Activated CD4-positive, alpha-beta T cell treated with anti-CD3 and anti-CD28 coated beads, Interleukin-2, amount 50 U/mL, for 48 hours (primary cell): ENCODE measurements around the gene TSPEAR.

ENCODE experiments used
- DNase-seq, 2 experiments: peaks; one replicate each; pipeline ENCODE4 v3.0.0-alpha.2; 2020

Gene TSPEAR

DNA sequence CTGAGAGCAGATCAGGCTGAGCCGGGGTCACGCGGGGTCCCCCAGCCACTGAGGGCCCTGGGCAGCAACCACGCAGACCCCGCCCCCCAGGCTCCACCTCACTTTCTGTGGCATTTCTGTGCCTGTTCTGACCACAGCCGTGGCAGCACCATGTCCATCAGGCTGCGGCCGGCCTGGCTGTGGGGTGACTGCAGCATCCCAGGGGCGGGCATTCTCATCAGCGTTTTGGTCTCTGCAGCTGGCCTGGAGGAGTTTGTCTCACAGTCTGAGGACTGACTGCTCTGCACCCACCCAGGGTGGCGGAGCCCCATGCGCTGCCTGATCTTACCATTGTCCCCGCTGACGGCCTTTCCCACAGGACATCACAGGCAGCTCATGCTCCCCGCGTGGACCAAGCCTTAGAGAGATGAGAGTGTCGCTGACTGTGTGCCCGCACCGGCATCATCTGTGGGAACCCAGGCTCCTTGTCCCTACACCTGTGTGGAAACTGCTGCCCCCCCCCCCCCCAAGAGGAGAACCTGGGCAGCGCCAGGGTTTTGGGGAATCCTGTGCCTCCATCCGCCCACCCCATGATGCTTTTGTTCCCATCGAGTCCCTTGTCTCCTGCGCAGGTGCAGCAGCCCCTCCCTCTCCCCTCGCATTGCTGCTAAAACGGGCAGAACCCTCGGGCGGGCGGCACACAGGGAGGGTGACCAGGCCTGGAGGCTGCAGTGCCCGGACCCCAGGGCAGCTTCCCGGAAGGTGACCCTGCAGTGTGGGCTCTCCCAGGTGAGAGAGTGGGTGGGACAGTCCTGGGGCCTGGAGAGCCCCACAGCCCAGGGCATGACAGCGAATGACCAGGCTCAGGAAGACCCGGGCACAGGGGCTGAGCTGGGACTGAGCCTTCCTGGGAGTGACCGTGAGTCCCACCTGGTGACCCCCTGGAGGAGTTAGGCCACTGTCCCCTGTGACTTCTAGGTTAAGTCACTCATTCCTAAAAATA lies 173.2 kb downstream of the TSPEAR start:
- DNase-seq, result no peak

DNA sequence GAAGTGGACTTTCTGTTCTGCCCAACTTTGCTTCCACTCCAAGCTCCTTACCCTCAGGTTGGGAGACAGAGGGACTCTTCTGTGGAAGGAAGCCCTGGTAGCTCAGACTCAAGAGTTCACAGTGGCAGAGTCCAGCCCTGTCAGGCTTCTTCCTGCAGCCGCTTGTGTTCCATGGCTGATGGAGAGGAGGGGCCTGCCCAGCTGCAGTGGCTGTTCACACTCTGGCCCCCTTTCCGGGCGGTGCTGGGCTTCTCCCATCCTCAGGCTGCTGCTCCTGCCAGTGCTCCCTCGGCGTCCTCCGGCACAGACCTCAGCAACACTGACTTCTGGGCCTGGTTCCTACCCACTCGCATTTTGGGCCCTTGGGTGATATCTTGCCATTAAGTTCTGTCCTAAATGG lies 175.4 kb downstream of the TSPEAR start:
- no peak for DNase-seq

DNA sequence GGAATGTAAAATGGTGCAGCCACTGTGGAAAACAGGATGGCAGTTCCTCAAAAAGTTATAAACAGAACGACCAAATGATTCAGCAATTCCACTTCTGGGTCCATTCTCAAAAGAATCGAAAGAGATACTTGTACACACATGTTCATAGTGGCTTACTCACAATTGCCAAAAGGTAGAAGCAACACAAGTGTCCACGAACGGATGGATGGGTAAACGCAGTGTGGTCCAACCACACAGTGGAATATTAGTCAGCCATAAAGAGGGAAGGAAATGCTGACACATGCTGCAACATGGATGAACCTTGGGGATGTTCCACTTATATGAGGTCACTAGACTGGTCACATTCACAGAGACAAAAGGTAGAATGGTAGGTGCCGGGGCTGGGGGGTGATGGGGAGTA lies 176.7 kb downstream of the TSPEAR start:
- DNase-seq, result no peak

DNA sequence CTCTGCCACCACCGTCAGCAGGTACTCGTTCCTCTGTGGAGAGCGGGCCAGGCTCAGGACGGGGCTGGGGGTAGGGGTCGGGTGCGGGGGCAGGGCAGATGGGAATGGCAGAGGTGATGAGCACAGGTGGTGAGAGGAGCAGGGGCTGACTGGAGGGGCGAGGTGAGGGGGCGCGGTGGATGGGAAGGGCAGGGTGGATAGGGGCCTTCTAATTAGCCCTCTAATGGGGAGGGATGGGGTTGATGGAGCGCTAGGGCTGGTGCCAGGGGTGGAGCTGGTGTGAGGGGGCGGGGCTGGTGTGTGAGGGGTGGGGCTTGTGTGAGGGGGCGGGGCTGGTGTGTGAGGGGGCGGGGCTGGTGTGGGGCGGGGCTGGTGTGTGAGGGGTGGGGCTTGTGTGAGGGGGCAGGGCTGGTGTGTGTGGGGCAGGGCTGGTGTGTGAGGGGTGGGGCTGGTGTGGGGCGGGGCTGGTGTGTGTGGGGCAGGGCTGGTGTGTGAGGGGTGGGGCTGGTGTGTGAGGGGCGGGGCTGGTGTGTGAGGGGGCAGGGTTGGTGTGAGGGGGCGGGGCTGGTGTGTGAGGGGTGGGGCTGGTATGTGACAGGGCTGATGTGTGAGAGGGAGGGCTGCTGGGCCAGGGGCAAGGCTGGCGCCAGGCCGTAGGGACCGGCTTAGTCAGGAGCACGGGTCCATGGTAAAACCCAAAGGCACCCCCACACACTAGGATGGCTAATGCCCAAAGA lies 177.3 kb downstream of the TSPEAR start:
- no peak for DNase-seq

DNA sequence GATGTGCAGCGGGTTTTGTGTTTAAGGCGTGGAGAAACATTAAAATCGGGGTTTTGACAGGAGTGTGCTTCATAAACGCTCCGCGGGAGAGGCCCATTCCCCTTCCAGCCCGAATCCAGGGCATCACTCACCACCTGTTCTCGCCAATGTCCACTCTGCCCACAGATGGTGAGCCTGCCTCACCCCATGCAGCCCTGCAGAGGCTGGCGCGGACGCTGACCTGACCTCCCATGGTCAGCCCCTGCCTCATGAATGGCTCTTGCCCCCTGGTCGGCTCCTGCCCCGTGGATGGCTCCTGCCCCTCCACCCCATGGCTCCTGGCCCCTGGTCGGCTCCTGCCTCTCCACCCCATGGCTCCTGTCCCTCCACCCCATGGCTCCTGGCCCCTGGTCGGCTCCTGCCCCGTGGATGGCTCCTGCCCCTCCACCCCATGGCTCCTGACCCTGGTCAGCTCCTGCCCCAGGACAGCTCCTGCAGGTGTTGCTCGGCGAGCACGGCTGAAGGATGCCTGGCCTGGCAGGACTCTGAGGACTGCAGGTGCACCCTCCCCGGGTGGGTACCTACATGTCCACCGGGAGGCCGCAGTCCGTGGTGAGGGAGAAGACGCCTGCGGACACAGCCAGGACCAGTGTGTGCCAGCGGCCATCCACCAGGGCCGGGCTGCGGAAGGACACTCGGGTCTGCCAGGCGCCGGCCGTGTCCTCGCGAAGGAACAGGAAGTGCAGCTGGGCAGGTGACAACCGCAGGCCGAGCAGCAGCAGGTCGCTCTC lies 178.1 kb downstream of the TSPEAR start:
- DNase-seq, result no peak

DNA sequence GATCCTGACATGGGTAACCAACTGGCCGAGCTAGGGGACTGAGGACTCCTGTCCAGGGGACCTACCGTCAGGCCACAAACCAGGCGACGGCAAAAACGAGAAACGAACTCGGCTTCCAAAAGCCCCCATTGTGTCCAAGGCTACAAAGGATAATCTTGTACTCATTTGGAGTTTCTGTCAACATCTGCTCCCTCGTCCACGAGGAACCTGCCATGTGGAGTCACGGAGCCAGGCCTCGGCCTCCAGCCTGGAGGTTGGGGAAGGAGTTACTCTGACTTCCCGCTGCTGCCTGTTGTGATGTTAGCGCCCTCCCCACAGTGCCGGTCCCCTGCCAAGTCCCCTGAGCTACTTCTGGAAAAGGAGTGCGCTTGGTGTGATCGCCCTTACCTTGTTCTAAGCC lies 178.7 kb downstream of the TSPEAR start:
- no peak for DNase-seq

DNA sequence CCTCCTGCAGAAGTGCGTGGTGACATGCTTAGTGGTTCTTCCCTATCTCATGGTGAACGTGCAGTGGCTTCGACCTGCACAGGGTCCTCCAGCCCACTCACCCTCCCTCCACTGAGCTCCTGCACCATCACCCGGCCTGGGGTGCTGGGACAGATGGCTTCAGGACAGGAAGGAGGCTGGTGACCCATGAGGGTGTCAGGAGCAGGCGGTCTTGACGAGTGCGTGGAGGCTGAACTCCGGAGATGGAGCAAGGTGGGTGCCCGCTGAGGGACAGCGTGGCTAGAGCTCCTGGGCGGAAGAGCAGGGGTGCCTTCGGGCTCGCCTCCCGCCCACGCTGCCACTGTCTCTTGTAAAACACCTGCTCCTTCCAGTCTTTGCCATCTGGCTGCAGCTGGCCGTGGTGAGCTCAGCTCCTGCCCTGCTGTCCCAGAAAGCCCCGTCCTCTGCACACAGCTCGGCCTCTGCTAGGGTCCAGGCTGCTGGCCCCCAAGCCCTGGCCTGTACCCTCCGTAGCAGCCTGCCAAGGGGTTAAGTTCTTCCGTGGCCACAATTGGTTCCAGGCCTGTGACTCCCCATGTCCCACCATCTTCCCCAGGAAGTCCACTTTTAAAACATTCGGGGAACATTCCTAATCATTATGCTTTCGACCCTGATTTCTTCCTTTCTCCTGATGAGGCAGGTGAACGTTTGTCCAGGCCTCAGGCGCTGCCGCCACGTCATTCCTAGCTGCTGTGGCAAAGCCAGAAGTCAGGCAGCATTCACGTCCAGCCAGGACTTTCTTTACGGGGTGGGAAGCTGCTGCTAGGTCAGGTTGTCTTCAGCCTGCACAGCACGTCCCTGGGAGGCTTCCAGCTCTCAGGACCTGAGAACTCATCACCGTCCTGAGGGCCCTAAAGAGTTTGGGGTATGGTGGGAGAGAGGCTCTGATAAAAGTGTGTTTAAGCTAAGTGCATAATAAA lies 179.5 kb downstream of the TSPEAR start:
- no peak for DNase-seq

DNA sequence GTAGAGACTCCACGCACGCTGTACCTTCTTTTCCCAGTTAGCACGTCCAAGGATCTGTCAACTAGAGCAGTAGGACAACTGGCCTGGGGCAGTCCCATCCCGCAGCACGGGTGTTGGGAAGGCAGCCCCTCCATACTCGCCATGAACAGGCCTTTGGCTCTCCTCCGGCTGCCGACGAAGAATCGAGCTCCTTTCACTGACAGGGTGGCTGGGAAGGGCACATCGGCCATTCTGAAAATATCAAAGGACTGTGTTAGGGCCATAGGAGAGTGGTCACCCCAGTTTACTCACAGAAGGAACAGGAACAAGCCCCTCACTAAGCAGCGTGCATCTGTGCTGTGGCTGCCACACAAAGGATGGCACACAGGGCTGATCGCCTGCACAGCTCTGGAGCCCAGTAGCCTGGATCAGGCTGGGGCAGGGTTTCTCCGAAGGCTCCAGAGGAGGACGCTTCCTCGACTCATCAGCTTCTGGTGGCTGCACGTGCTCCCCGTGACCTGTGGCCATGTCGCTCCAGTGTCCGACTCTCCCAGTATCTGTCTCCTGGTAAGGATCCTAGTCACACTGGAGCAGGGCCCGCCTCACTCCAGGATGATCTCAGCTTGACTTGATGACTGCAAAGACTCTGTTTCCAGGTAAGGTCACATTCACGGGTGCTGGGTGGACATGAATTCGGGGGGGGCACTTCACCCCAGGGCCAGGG lies 180.3 kb downstream of the TSPEAR start:
- no peak for DNase-seq

DNA sequence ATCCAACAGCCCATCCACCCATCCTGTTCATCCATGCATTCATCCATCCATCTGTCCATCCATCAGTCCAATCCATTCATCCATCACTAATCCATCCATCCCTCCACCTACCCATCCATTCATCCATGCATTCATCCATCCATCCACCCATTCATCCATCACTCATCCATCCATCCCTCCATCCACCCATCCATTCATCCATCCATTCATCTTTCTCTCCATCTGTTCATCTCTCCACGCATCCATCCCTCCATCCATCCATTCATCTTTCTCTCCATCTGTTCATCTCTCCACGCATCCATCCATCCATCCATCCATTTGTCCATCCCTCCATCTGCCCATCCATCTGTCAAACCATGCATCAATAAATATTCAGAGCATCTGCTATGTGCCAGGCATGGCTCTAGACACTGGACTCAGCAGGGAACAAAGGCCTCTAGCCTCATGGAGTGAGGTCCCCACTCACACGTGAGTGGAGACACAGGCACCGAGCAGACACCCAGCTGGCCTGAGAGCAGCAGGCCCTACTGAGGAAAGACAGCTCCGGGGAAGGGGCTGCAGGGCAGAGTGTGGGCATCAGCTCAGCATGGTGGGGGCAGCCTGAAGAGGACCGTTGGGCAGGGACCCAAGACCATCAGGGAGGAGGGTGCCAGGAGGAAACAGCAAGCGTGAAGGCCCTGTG lies 181.0 kb downstream of the TSPEAR start:
- DNase-seq, result no peak

DNA sequence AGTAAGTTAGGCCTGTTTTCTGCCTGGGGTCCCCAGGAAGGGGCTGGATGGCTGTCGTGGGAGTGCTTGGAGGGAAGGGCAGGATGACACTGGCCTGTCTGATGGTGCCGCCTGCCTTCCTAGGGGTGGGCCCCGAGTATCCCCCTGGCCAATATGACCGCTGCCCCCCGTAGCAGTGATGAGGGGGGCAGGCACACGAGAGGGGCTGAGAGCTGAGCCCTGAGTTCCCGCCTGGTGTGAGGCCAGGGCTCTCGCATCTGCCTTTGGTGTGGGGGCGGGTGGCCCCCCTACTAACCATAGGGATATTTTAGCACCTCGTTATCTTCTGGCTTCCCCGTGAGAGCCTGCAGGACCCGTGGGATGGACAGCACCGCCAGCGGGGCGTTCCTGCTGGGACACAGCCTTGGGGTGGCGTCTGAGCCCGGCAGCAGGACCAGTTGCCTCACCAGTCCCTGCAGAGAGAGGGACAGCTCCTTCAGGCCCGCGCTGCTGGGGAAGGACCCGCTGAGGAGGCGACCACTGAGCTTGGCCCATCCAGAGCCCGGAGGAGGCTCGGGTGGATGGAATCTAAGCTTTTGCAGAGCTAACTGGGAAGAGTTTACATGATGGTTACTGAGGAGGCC lies 181.8 kb downstream of the TSPEAR start:
- no peak for DNase-seq

DNA sequence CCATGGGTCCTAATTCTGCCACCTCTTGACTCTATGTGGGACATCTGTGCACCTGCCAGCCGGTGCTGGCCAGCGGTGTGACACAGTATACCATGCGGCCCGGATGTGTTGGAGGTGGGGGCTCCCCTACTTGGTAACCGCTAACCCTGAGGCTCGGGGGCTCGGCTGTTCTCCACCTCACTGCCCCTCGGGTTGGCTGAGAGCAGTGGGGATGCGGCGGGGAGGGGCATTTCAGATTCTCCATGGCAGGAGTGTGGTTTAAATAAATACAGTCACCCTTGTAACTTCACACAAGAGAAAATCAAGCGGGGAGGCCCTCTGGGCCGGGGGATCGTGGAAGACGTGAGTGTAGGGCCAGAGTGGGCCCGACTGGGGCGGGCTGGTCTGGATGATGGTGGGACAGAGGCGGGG lies 182.4 kb downstream of the TSPEAR start:
- DNase-seq, result no peak

DNA sequence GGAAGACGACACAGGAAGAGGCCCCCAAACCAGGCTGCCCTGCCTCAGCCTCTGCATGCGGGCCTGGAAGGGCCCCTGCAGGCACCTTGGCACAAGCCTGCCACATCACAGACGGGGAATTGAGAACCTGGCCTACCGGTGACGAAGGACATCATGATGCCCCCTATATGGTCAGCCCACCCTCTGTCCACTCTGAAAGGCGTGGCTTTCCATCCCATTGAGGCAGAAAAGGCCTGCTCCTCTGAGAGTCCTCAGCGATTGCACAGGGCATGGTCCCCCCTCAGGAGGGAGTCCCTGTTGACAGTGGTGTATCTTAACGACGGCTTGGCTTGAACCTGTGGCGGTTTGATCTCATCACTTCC lies 182.8 kb downstream of the TSPEAR start:
- no peak for DNase-seq

DNA sequence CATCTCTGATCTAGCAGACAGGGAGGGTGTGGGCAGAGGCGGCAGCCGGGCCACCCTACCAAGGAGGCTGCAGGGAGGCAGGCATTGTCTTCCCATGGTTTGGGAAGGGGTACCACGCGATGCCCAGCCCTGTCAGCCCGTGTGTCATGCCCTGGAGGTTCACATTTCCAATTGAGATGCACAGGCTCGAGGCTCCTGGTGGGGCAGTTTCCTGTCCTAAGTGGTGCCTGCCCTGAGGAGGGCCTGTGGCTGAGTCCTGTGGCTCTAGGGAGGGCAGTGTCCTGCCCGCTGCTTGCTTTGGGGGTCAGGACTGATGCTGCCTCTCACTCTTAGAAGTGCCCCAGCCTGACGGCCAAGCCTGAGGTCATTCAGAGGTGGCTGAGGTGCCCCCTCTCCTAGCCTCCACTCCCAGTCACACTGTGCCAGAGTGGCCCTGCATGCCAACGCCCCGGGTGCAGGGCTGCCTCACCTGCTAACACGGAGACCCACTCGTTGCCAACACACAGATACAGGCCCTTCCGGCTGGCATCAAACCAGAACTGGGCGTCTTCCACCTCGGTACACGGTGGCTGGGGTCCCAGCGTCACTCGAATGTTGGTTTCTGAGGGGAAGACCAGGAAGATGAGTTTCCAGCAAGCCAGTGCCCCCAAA lies 183.3 kb downstream of the TSPEAR start:
- no peak for DNase-seq

DNA sequence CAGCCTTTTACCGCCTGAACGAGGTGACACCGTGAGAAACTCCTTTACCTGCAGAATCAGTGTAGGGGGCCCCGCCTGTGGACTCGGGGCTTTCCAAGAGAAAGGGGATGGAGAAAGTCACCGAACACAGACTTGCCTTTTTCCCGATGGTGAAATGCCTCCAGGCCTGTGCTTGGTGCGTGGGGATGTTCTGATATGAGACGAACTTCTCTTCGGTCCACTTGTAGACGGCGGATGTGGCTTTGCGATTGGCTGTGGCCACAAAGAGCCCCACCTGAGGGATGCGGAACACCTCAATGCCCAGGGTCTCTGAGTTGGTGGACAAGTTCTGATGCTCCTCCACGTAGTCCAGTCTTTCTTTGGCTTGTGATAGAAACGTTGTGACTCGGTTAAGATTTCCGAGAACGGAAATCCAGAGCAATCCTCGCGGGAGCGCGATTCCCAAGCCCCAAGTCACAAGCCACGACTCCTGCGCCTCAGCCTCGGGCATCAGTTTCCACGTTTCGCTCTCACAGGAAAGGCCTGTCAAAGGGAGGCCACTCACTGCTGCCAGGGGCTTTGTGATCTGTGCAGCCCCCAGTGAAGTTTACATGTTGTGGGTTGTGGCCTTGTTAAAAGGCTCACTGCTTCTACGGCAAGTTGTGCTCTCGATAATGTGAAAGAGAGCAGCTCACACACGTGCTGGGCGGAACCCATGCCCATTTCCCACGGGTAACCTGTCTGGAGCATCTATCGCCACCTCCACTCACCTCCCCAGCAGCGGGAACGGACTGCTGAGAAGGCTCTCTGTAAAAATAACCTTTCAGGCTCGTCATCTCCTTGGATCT lies 184.0 kb downstream of the TSPEAR start:
- no peak for DNase-seq

DNA sequence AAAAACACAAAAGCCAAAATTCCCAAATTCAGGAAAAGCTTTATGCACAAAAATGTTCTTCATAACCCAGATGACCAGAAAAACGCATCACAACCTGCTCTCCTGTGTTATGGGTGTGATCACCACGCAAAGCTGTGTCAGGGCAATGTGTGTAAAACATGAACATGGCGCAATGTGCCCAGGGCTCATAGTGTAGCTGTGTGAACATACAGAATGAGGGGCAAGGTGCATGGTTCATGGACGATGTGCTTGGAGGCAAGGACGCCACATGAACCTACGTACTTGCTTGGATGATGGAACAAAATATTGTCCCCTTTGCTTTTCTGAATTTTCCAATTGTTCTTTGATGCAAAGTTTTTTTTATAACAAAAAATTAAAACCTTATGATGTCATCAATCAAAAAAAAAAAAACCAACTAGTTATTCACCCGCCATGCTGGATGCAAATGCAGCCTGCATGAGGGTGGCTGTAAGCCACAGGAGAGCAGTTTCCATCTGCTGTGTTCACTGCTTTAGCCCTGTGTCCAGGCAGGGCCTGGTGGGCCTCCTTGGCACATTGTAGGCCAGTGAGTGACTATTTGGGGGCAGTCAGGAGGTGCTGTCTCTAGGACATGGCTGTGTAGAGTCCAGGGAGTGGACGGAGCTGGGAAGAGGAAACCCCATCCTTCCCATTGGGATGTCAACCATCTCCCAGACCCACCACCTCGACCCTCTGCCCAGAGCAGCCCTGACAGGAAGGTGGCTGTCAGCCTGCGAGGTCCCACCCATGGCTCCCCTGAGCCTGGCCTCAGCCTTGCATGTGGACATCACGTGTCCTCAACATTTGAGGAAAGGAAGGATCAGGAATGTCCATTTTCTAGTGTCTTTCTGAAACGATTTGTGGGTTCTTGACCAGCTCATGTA lies 185.0 kb downstream of the TSPEAR start:
- DNase-seq, result no peak

DNA sequence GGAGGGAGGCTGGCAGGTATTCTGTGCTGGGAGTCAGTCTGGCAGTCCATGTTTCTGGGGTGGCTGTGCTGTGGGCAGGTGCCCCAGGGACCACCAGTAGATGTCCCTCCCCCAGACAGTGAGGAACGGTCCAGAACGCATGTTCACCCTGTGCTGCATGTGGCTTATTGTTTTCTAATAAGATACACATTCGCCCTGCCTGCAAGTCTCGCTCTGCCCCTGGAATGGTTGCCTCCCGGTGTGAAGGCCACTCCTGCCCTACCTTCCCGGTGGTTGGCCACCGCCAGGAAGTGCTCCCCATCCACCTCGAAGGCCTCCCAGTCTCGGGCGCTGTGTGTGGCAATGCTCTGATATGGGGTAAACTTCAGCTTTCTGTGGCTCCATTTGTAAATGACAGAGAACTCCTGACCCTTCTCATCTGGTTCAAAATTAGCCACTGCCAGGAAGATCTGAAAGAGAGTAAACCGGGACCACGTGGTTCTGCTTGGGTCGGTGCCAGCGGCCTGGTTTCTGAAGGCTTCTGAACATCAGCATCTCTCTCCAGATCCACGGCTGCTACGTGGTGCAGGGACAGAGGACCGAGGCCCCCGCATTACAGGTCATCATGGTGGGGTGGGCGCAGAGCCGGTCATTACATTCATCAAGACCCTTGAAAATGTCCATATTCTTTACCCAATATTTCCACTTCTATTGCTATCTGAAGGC lies 185.8 kb downstream of the TSPEAR start:
- DNase-seq, result no peak
